ENCODE measurements around the gene ANKRD11. TPM values are rescaled to one million over a fixed set of nuclear protein-coding genes. Genes with fewer than 3 reads are reported as not detected.

Gene ANKRD11
- total and polyA plus RNA-seq, 2 donors (not counting 1 experiment from before 2014, with no cell fraction given), result 41.5 to 71.2 TPM

- H3K4me3 ChIP-seq (replicated peaks in 1 of 4; ENCODE audit: control extremely low read depth in 1 of 4, insufficient read depth in 1 of 4, low read depth in 3 of 4, low read length in 4 of 4), result no peak overlapping the region
- H3K9ac ChIP-seq (ENCODE audit: insufficient read depth, low read length), result no peak overlapping the region
- no peaks in the 10 kb centered on the region for H3K27me3 ChIP-seq (ENCODE audit: control insufficient read depth, insufficient read depth, low read length)
- H3K27ac ChIP-seq (ENCODE audit: insufficient read depth, low read length), result no peak overlapping the region
- H3K79me2 ChIP-seq (ENCODE audit: control insufficient read depth, insufficient read depth, low read length), result peaks cover 1% of the 10 kb centered on the region
- no peak overlapping the region for H3K4me2 ChIP-seq (ENCODE audit: extremely low read depth, insufficient read depth, low read length)
- TF ChIP-seq, protein P1, sequence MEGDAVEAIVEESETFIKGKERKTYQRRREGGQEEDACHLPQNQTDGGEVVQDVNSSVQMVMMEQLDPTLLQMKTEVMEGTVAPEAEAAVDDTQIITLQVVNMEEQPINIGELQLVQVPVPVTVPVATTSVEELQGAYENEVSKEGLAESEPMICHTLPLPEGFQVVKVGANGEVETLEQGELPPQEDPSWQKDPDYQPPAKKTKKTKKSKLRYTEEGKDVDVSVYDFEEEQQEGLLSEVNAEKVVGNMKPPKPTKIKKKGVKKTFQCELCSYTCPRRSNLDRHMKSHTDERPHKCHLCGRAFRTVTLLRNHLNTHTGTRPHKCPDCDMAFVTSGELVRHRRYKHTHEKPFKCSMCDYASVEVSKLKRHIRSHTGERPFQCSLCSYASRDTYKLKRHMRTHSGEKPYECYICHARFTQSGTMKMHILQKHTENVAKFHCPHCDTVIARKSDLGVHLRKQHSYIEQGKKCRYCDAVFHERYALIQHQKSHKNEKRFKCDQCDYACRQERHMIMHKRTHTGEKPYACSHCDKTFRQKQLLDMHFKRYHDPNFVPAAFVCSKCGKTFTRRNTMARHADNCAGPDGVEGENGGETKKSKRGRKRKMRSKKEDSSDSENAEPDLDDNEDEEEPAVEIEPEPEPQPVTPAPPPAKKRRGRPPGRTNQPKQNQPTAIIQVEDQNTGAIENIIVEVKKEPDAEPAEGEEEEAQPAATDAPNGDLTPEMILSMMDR (conservative IDR thresholded peaks at IDR 0.05 in 1 of 2, IDR thresholded peaks at IDR 0.05 in 1 of 2; ENCODE audit: low read depth in 1 of 2, low read length in 2 of 2), result no peak
- no peak for TF ChIP-seq EZH2 (IDR thresholded peaks at IDR 0.05; ENCODE audit: low read length, missing control alignments)
- DNase-seq (ENCODE audit: low read depth in 2 of 2), result no peak
- H3K9me3 ChIP-seq (ENCODE audit: control insufficient read depth, insufficient read depth, low read depth, low read length), result no peaks in the 10 kb centered on the region
- H2AFZ ChIP-seq (ENCODE audit: low read length), result no peak overlapping the region
- H3K4me1 ChIP-seq (ENCODE audit: control insufficient read depth, extremely low read depth, insufficient read depth, low read length), result peaks cover 2% of the 10 kb centered on the region
- no peaks in the 10 kb centered on the region for H4K20me1 ChIP-seq (ENCODE audit: control insufficient read depth, extremely low read depth, insufficient read depth, low read length)
- H3K36me3 ChIP-seq (ENCODE audit: control insufficient read depth, insufficient read depth, low read length), result peaks cover 9% of the 10 kb centered on the region
These were observed 252.6 kb downstream of the ANKRD11 start for GRCh38 chr16:89237733-89238132.

DNA sequence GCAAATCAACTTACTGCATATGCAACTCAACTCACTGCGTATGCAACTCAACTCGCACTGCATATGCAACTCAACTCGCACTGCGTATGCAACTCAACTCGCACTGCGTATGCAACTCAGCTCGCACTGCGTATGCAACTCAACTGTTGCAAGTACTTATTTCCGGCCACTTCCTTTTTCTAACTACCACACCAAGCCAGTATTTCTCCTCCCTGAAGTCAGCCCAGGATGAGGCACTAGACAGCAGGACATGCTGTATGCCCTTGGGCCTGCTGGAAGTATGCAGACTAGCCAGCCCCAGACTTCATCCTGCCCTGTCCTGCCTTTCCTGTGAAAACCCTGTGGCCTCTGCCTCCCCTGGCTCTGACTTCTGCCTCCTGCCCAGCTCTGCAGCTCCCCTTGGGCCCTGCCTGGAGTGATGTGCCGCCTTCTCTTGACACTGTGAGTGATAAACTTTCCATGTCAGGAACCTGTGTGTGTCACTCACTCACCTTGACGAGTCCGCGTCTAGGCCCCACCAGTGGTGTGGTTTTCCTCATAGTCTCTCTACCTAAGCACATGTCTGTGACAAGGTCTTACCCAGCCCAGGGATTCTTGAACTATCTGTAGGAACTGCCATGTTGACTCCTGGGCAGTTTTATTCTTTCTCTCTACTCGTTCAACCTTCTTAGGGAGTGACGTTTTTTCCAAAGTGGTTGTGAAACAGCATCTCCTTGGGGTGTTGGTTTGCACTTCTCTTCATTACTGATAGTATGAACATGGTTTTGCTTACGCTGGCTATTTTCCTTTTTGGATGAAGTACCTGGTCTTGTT lies 256.5 kb downstream of the ANKRD11 start:
- H3K4me2 ChIP-seq (ENCODE audit: extremely low read depth, insufficient read depth, low read length), result no peak overlapping the region

DNA sequence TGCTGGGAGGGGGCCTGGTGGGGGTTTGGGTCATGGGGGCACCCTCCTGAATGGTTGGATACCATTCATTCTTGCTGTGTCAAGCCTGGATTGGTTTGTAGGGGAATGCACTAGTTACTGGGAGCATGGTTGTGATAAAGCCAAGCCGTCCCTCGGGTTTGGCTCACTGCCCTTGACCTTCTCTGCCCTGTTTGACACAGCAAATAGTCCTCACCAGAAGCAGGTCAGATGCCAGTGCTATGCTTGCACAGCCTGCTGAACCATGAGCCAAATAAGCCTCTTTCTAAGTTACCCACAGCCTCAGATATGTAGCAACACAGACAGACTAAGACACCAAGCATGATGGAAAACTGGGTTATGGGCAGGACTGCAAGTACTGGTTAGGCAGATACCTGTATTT lies 258.3 kb downstream of the ANKRD11 start:
- peaks cover 35% of the 10 kb centered on the region for H3K36me3 ChIP-seq (ENCODE audit: control insufficient read depth, insufficient read depth, low read length)
- H3K9ac ChIP-seq (ENCODE audit: insufficient read depth, low read length), result no peak overlapping the region
- no peak overlapping the region for H3K27ac ChIP-seq (ENCODE audit: insufficient read depth, low read length)
- no peak for DNase-seq (ENCODE audit: low read depth in 2 of 2)
- H4K20me1 ChIP-seq (ENCODE audit: control insufficient read depth, extremely low read depth, insufficient read depth, low read length), result no peaks in the 10 kb centered on the region
- peaks cover 2% of the 10 kb centered on the region for H3K79me2 ChIP-seq (ENCODE audit: control insufficient read depth, insufficient read depth, low read length)
- H2AFZ ChIP-seq (ENCODE audit: low read length), result no peak overlapping the region
- peaks cover 6% of the 10 kb centered on the region for H3K9me3 ChIP-seq (ENCODE audit: control insufficient read depth, insufficient read depth, low read depth, low read length)
- H3K4me3 ChIP-seq (replicated peaks in 1 of 4; ENCODE audit: control extremely low read depth in 1 of 4, insufficient read depth in 1 of 4, low read depth in 3 of 4, low read length in 4 of 4), result no peak overlapping the region
- H3K27me3 ChIP-seq (ENCODE audit: control insufficient read depth, insufficient read depth, low read length), result no peaks in the 10 kb centered on the region
- H3K4me1 ChIP-seq (ENCODE audit: control insufficient read depth, extremely low read depth, insufficient read depth, low read length), result no peaks in the 10 kb centered on the region
- no peak overlapping the region for H3K4me2 ChIP-seq (ENCODE audit: extremely low read depth, insufficient read depth, low read length)
- no peak for TF ChIP-seq EZH2 (IDR thresholded peaks at IDR 0.05; ENCODE audit: low read length, missing control alignments)
- TF ChIP-seq, protein P1 (conservative IDR thresholded peaks at IDR 0.05 in 1 of 2, IDR thresholded peaks at IDR 0.05 in 1 of 2; ENCODE audit: low read depth in 1 of 2, low read length in 2 of 2), result no peak

More for the DNA sequence above, 256.5 kb downstream of the ANKRD11 start:
- H3K27ac ChIP-seq (ENCODE audit: insufficient read depth, low read length), result no peak overlapping the region
- no peak for TF ChIP-seq EZH2 (IDR thresholded peaks at IDR 0.05; ENCODE audit: low read length, missing control alignments)
- TF ChIP-seq, protein P1 (conservative IDR thresholded peaks at IDR 0.05 in 1 of 2, IDR thresholded peaks at IDR 0.05 in 1 of 2; ENCODE audit: low read depth in 1 of 2, low read length in 2 of 2), result no peak
- no peak overlapping the region for H2AFZ ChIP-seq (ENCODE audit: low read length)
- H3K9me3 ChIP-seq (ENCODE audit: control insufficient read depth, insufficient read depth, low read depth, low read length), result no peaks in the 10 kb centered on the region
- no peaks in the 10 kb centered on the region for H3K79me2 ChIP-seq (ENCODE audit: control insufficient read depth, insufficient read depth, low read length)
- H3K4me1 ChIP-seq (ENCODE audit: control insufficient read depth, extremely low read depth, insufficient read depth, low read length), result no peaks in the 10 kb centered on the region
- no peaks in the 10 kb centered on the region for H3K27me3 ChIP-seq (ENCODE audit: control insufficient read depth, insufficient read depth, low read length)
- DNase-seq (ENCODE audit: low read depth in 2 of 2), result no peak
- H3K36me3 ChIP-seq (ENCODE audit: control insufficient read depth, insufficient read depth, low read length), result peaks cover 20% of the 10 kb centered on the region
- H3K9ac ChIP-seq (ENCODE audit: insufficient read depth, low read length), result no peak overlapping the region
- no peaks in the 10 kb centered on the region for H4K20me1 ChIP-seq (ENCODE audit: control insufficient read depth, extremely low read depth, insufficient read depth, low read length)
- no peak overlapping the region for H3K4me3 ChIP-seq (replicated peaks in 1 of 4; ENCODE audit: control extremely low read depth in 1 of 4, insufficient read depth in 1 of 4, low read depth in 3 of 4, low read length in 4 of 4)
